Measurements from ENCODE around the gene TMEM184A. TPM values are rescaled to one million over a fixed set of nuclear protein-coding genes. Genes with fewer than 3 reads are reported as not detected.

The TMEM184A gene
- total and polyA plus RNA-seq, 2 of the 13 experiments (the other 11 are each of a cell fraction or from before 2014, with no cell fraction given), result 9.5 to 20.4 TPM

DNA sequence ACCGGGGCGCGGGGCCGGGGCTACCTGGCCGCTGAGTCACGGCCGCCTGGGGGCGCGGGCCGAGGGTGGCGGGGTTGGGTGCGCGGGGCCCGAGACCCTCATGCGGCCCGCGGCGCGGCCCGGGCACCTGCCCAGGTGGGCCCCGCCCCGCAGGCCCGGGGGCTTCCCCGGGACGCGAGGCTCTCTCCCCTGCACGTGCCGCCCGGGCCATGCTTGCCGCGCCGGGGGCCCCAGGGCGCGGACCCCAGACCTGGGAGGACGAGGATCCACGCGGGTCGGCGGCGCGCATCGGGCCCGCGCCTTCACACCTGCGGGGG lies 25.1 kb downstream of the TMEM184A start:
- POLR2A ChIA-PET, result interaction anchor here (1.3 to 7.0 kb wide), 3 partner anchors 25 to 102 kb away, joined by 3 to 108 read pairs (median 5); partner anchors contain the start of gene TMEM184A
- no peak for DNase-seq (ENCODE audit: low spot score)

DNA sequence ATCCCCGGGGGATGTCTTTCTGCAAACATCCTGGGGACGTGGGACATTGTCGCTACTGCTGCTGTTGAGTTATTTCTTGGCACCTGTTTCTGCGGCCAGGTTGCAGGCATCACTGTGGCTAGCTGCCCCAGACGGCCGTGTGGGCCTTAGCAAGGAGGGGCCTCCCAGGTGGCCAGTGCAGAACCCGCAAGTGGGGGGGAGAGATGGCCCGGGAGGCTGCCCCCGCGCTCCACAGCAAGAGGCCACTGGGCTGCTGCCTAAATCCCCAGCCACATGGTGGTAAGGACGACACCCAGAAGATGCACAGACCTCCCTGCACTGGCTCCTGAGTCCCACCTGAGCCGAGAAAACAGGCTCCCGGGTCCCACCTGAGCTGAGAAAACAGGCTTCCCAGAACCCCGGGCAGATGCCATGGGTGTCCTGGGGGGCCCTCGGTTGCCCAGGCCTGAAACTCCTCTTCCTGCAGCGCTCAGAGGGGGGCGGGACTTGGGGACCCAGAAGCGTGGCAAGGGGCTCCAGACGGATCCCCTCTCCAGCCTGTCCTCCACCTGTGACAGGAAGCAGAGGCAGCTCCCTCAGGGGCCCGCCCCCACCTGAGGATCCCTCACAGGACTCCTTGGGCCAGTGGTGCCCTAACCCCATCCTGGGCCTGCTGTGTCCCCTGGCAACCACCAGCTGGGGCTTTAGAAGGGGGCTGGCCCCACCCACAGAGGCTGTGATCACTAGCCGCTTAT lies 26.5 kb downstream of the TMEM184A start:
- no peaks in the 10 kb centered on the region for H3K36me3 ChIP-seq (replicated peaks in 1 of 2; ENCODE audit: control insufficient read depth in 1 of 2, insufficient read depth in 2 of 2, low read length in 2 of 2)
- H3K4me3 ChIP-seq (replicated peaks in 1 of 3; ENCODE audit: insufficient read depth in 1 of 3, low read depth in 2 of 3, low read length in 3 of 3), result peak overlapping the region in 2 of 3 experiments; percentile 26 to 37; a peak in 1 of 6 replicates
- ChIA-PET POLR2A (interaction anchor here (1.5 kb wide), 1 partner anchor 26 kb away, joined by 5 read pairs; the partner anchor contains the start of gene TMEM184A), CTCF (ENCODE audit: low intra/inter-chr PET ratio, low total read pairs) (interaction anchor here (1.3 kb wide), 1 partner anchor 23 kb away, joined by 3 read pairs; no protein-coding TSS in a partner anchor)
- no peaks in the 10 kb centered on the region for H3K9me3 ChIP-seq (ENCODE audit: low read length)
- peaks cover 34% of the 10 kb centered on the region for H3K79me2 ChIP-seq (ENCODE audit: insufficient read depth, low read length)
- DNase-seq (ENCODE audit: low spot score) (no peak), FAIRE-seq (no peak), ATAC-seq (no peak)
- H3K27ac ChIP-seq (ENCODE audit: extremely low read length, insufficient read depth, low read length), result no peak overlapping the region
- in situ Hi-C loops (cut with HindIII; ENCODE audit: extremely low pct_ligation_motif_present, low pct_unique_long_range_greater_than_20kb) (no loop called here), intact Hi-C loops (cut with micrococcal nuclease; ENCODE audit: unreplicated experiment) (loop anchor here (2.0 kb wide), 1 partner anchor 69 kb away; no protein-coding TSS in a partner anchor)
- BruUV-seq (replicated peaks), result no TSS peak
- peaks cover 49% of the 10 kb centered on the region for H3K4me1 ChIP-seq (ENCODE audit: insufficient read depth, low read length)
- H3K9ac ChIP-seq (ENCODE audit: insufficient read depth, low read depth, low read length), result no peak overlapping the region
- no peak overlapping the region for H2AFZ ChIP-seq (ENCODE audit: low read length)
- WGBS (ENCODE audit: low lambda C conversion rate), result 33% methylated on average over 12 of the region's 21 CpGs
- H3K27me3 ChIP-seq (ENCODE audit: control insufficient read depth in 1 of 2, insufficient read depth in 2 of 2, low read length in 2 of 2), result peaks cover 0 to 18% of the 10 kb centered on the region in 2 experiments; a peak in 2 of 5 replicates
- H3K4me2 ChIP-seq (ENCODE audit: low read depth, low read length), result peak overlapping the region; percentile 62; the same call in 1 of the 2 replicates
- peaks cover 15% of the 10 kb centered on the region; the same call in 1 of the 2 replicates for H4K20me1 ChIP-seq (ENCODE audit: insufficient read depth, low read length)
- no peak for TF ChIP-seq KLF13 (CRISPR knock-in tag; IDR thresholded peaks at IDR 0.05)
- TF ChIP-seq, protein P1, sequence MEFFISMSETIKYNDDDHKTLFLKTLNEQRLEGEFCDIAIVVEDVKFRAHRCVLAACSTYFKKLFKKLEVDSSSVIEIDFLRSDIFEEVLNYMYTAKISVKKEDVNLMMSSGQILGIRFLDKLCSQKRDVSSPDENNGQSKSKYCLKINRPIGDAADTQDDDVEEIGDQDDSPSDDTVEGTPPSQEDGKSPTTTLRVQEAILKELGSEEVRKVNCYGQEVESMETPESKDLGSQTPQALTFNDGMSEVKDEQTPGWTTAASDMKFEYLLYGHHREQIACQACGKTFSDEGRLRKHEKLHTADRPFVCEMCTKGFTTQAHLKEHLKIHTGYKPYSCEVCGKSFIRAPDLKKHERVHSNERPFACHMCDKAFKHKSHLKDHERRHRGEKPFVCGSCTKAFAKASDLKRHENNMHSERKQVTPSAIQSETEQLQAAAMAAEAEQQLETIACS (CRISPR knock-in tag; IDR thresholded peaks at IDR 0.05), result no peak
- TF ChIP-seq ZNF598 (CRISPR knock-in tag; IDR thresholded peaks at IDR 0.05; ENCODE audit: borderline replicate concordance), result no peak
- no peak for TF ChIP-seq ZNF652 (CRISPR knock-in tag; IDR thresholded peaks at IDR 0.05; ENCODE audit: borderline replicate concordance, low read depth)
- TF ChIP-seq, protein P2, sequence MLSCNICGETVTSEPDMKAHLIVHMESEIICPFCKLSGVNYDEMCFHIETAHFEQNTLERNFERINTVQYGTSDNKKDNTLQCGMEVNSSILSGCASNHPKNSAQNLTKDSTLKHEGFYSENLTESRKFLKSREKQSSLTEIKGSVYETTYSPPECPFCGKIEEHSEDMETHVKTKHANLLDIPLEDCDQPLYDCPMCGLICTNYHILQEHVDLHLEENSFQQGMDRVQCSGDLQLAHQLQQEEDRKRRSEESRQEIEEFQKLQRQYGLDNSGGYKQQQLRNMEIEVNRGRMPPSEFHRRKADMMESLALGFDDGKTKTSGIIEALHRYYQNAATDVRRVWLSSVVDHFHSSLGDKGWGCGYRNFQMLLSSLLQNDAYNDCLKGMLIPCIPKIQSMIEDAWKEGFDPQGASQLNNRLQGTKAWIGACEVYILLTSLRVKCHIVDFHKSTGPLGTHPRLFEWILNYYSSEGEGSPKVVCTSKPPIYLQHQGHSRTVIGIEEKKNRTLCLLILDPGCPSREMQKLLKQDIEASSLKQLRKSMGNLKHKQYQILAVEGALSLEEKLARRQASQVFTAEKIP (CRISPR knock-in tag; IDR thresholded peaks at IDR 0.05; ENCODE audit: borderline replicate concordance), result no peak

More for the DNA sequence above, 25.1 kb downstream of the TMEM184A start:
- H3K9me3 ChIP-seq (ENCODE audit: low read length), result no peaks in the 10 kb centered on the region
- in situ Hi-C loops (cut with HindIII; ENCODE audit: extremely low pct_ligation_motif_present, low pct_unique_long_range_greater_than_20kb), result no loop called here
- peak overlapping the region; percentile 84 for H3K9ac ChIP-seq (ENCODE audit: insufficient read depth, low read depth, low read length)
- CTCF ChIA-PET (ENCODE audit: low intra/inter-chr PET ratio, low total read pairs), result interaction anchor here (1.3 to 1.5 kb wide), 2 partner anchors 24 kb away, joined by 3 to 4 read pairs; no protein-coding TSS in a partner anchor
- 0% methylated on average over 4 of the region's 45 CpGs for WGBS (ENCODE audit: low lambda C conversion rate)
- intact Hi-C loops (cut with micrococcal nuclease; ENCODE audit: unreplicated experiment), result loop anchor here (1.0 to 2.0 kb wide), 2 partner anchors 27 to 70 kb away; partner anchors contain the start of gene INTS1
- peaks cover 51% of the 10 kb centered on the region for H3K4me1 ChIP-seq (ENCODE audit: insufficient read depth, low read length)
- H3K36me3 ChIP-seq (replicated peaks in 1 of 2; ENCODE audit: control insufficient read depth in 1 of 2, insufficient read depth in 2 of 2, low read length in 2 of 2), result 0 out of 5 replicates have a peak, but pooled peaks cover 2% of the 10 kb centered on the region in 2 experiments
- H4K20me1 ChIP-seq (ENCODE audit: insufficient read depth, low read length), result peaks cover 15% of the 10 kb centered on the region; the same call in 1 of the 2 replicates
- TF ChIP-seq ARNT2 (CRISPR knock-in tag; IDR thresholded peaks at IDR 0.05; ENCODE audit: low read depth), result 0 out of 2 replicates have a peak, but pooled peaks have one; percentile 48
- no peak for TF ChIP-seq CEBPG (CRISPR knock-in tag; IDR thresholded peaks at IDR 0.05)
- TF ChIP-seq BHLHE40 (IDR thresholded peaks at IDR 0.05; ENCODE audit: low read length), result peak; percentile 65
- TF ChIP-seq, protein P1 (CRISPR knock-in tag; IDR thresholded peaks at IDR 0.05), result 0 out of 2 replicates have a peak, but pooled peaks have one; percentile 2
- TF ChIP-seq GATAD2A (CRISPR knock-in tag; IDR thresholded peaks at IDR 0.05), result no peak
- peak; percentile 11 for TF ChIP-seq ZEB1 (IDR thresholded peaks at IDR 0.05; ENCODE audit: insufficient replicate concordance, low read depth)
- FAIRE-seq (no peak), ATAC-seq (no peak)
- H2AFZ ChIP-seq (ENCODE audit: low read length), result no peak overlapping the region
- H3K4me2 ChIP-seq (ENCODE audit: low read depth, low read length), result peak overlapping the region; percentile 96; the same call in 1 of the 2 replicates
- no peak overlapping the region for H3K27ac ChIP-seq (ENCODE audit: extremely low read length, insufficient read depth, low read length)
- H3K79me2 ChIP-seq (ENCODE audit: insufficient read depth, low read length), result peaks cover 39% of the 10 kb centered on the region
- BruUV-seq (replicated peaks), result no TSS peak
- H3K4me3 ChIP-seq (replicated peaks in 1 of 3; ENCODE audit: insufficient read depth in 1 of 3, low read depth in 2 of 3, low read length in 3 of 3), result peak overlapping the region; percentile 60 to 86 (median 86); a peak in 4 of 6 replicates
- peaks cover 0 to 13% of the 10 kb centered on the region in 2 experiments; a peak in 2 of 5 replicates for H3K27me3 ChIP-seq (ENCODE audit: control insufficient read depth in 1 of 2, insufficient read depth in 2 of 2, low read length in 2 of 2)

All from HepG2 (cell line).